ENCODE data around the gene GRIN1.
"Not testable (repeated sequence)": the region's sequence is repeated elsewhere in the genome, so short reads cannot be mapped to it uniquely, and the experiment has no call there.

The GRIN1 gene

GRCh38 chr9:137129456-137130175 is 9.3 kb upstream of the GRIN1 start:
- DNase-seq: peak; percentile 87

- no peak for DNase-seq
Measured at GRCh38 chr9:137130176-137130755, 8.7 kb upstream of the GRIN1 start.

GRCh38 chr9:137134191-137134590 is 4.8 kb upstream of the GRIN1 start:
- DNase-seq: no peak

GRCh38 chr9:137135154-137135553 is 3.8 kb upstream of the GRIN1 start:
- DNase-seq: not testable (repeated sequence)

GRCh38 chr9:137136261-137136880 is 2.6 kb upstream of the GRIN1 start:
- DNase-seq: no peak

- DNase-seq: no peak
Measured at GRCh38 chr9:137136881-137137607, 1.9 kb upstream of the GRIN1 start.

- DNase-seq: no peak
Measured at GRCh38 chr9:137138058-137138721, 764 bp upstream of the GRIN1 start.

GRCh38 chr9:137139468-137140150 is 655 bp downstream of the GRIN1 start:
- no peak for DNase-seq

- no peak for DNase-seq
Measured at GRCh38 chr9:137140151-137141012, 1.4 kb downstream of the GRIN1 start.

- DNase-seq: no peak
Measured at GRCh38 chr9:137141050-137141810, 2.3 kb downstream of the GRIN1 start.

- DNase-seq: no peak
Measured at GRCh38 chr9:137141976-137142936, 3.3 kb downstream of the GRIN1 start.

GRCh38 chr9:137143459-137143858 is 4.5 kb downstream of the GRIN1 start:
- DNase-seq: no peak

GRCh38 chr9:137145731-137146526 is 7.0 kb downstream of the GRIN1 start:
- no peak for DNase-seq

GRCh38 chr9:137146527-137146918 is 7.6 kb downstream of the GRIN1 start:
- DNase-seq: no peak

GRCh38 chr9:137147091-137147792 is 8.3 kb downstream of the GRIN1 start:
- no peak for DNase-seq

GRCh38 chr9:137147793-137148160 is 8.8 kb downstream of the GRIN1 start:
- no peak for DNase-seq

GRCh38 chr9:137148242-137148641 is 9.3 kb downstream of the GRIN1 start:
- no peak for DNase-seq

- DNase-seq: no peak
Measured at GRCh38 chr9:137148661-137149060, 9.7 kb downstream of the GRIN1 start.
